GM12878 (cell line): ENCODE data around the gene ZBTB7B. TPM values are rescaled to one million over a fixed set of nuclear protein-coding genes. Genes with fewer than 3 reads are reported as not detected.

Source experiments
- ATAC-seq: fragments of 200-7000 bp; cut with Tn5 transposase; 3 replicates; pipeline ENCODE4 v1.9.1; 2020; ENCODE audit warnings: mild to moderate bottlenecking, moderate library complexity
- BruUV-seq: library from RNA; stranded (reverse); fragments of 400-500 nt; replicated peaks from 2 replicates; lab custom pipeline; 2021; lab: Mats Ljungman, UMichigan
- CTCF ChIA-PET: fragments of 300-600 bp; sonication (Branson Sonifier 250); formaldehyde crosslinking; extraction: SDS; loops from one replicate; lab custom pipeline; 2021; ENCODE audit warnings: inconsistent platforms; lab: Yijun Ruan, JAX
- POLR2A ChIA-PET: fragments of 350-600 bp; formaldehyde crosslinking; extraction: SDS; loops from one replicate; lab custom pipeline; 2021; ENCODE audit warnings: inconsistent platforms; lab: Charles Lee
- RAD21 ChIA-PET: fragments of 300-600 bp; sonication (Branson Sonifier 250); formaldehyde crosslinking; loops from one replicate; lab custom pipeline; 2023; ENCODE audit warnings: antibody characterized with exemption; ENCODE audit not compliant: unreplicated experiment; lab: Charles Lee
- SMC1A ChIA-PET: fragments of 300-600 bp; sonication (Branson Sonifier 250); formaldehyde crosslinking; loops from one replicate; lab custom pipeline; 2023; ENCODE audit not compliant: unreplicated experiment, uncharacterized antibody; lab: Charles Lee
- DNase-seq: peaks from one replicate; pipeline ENCODE4 v3.0.0-alpha.2; 2011; ENCODE audit warnings: low read depth, low spot score
- FAIRE-seq: peaks from 3 replicates; lab custom pipeline; 2011; peaks lifted over from hg19 to GRCh38; lab: Jason Lieb, UNC
- H2AFZ ChIP-seq: 2 replicates; pipeline ENCODE4 v1.6.0; 2011; ENCODE audit warnings: low read depth, low read length, control low read depth; ENCODE audit not compliant: control insufficient read depth
- H3K27ac ChIP-seq: 2 replicates; pipeline ENCODE4 v1.5.1; 2011; ENCODE audit warnings: control low read depth; ENCODE audit not compliant: control insufficient read depth, insufficient read depth
- H3K27me3 ChIP-seq, 2 experiments: replicated peaks in 1 of 2; 2 replicates each; pipeline versions ENCODE4 v1.6.0 to v1.6.1; 2011; ENCODE audit warnings: low read length in 1 of 2; ENCODE audit not compliant: control insufficient read depth in 2 of 2, insufficient read depth in 2 of 2
- H3K36me3 ChIP-seq, 2 experiments: 2 replicates each; pipeline ENCODE4 v1.5.1; 2011; ENCODE audit warnings: low read length in 1 of 2; ENCODE audit not compliant: control insufficient read depth in 2 of 2, insufficient read depth in 2 of 2
- H3K4me1 ChIP-seq: 2 replicates; pipeline ENCODE4 v1.6.1; 2011; ENCODE audit warnings: mild to moderate bottlenecking, low read length, moderate library complexity, mixed read lengths; ENCODE audit not compliant: control insufficient read depth, insufficient read depth
- H3K4me2 ChIP-seq: 2 replicates; pipeline ENCODE4 v1.6.0; 2011; ENCODE audit warnings: control low read depth; ENCODE audit not compliant: control insufficient read depth, insufficient read depth
- H3K4me3 ChIP-seq: fragments of 200-600 bp; sonication (generic); 2 replicates; pipeline ENCODE4 v1.5.1; 2016
- H3K79me2 ChIP-seq: 2 replicates; pipeline ENCODE4 v1.6.0; 2011; ENCODE audit warnings: low read length; ENCODE audit not compliant: control insufficient read depth, insufficient read depth
- H3K9ac ChIP-seq: 2 replicates; pipeline ENCODE4 v1.8.0; 2011; ENCODE audit warnings: low read length, control low read depth, mixed read lengths; ENCODE audit not compliant: control insufficient read depth, insufficient read depth
- H3K9me3 ChIP-seq: replicated peaks from 3 replicates; pipeline ENCODE4 v1.5.1; 2011; ENCODE audit warnings: mild to moderate bottlenecking, low read length; ENCODE audit not compliant: control insufficient read depth, insufficient read depth
- H4K20me1 ChIP-seq: 2 replicates; pipeline ENCODE4 v1.6.0; 2011; ENCODE audit not compliant: control insufficient read depth, insufficient read depth
- BMI1 ChIP-seq: fragments of 450-650 bp; IDR thresholded peaks from 2 replicates; pipeline ENCODE4 v1.6.1; 2016; ENCODE audit warnings: mild to moderate bottlenecking, moderate library complexity, borderline replicate concordance
- EGR1 ChIP-seq, 2 experiments: IDR thresholded peaks; 1 replicate in 1 of 2; 2 replicates in 1 of 2; pipeline ENCODE4 v1.6.1; 2011 to 2012; ENCODE audit warnings: low read depth in 2 of 2, low read length in 2 of 2, borderline replicate concordance in 1 of 2, mild to moderate bottlenecking in 1 of 2, moderate library complexity in 1 of 2
- GABPA ChIP-seq: IDR thresholded peaks from 2 replicates; pipeline ENCODE4 v1.6.1; 2014; ENCODE audit warnings: antibody characterized with exemption, low read depth, mild to moderate bottlenecking, inconsistent platforms
- GATAD2B ChIP-seq: fragments of 450-650 bp; conservative IDR thresholded peaks from 2 replicates; pipeline ENCODE4 v1.6.1; 2017; ENCODE audit warnings: low read depth, mild to moderate bottlenecking, moderate library complexity
- IKZF2 ChIP-seq, 2 experiments: fragments of 450-650 bp; IDR thresholded peaks; 2 replicates each; pipeline ENCODE4 v1.6.1; 2017; ENCODE audit warnings: mild to moderate bottlenecking in 2 of 2, moderate library complexity in 2 of 2
- IRF4 ChIP-seq: IDR thresholded peaks from 2 replicates; pipeline ENCODE4 v1.6.1; 2011; ENCODE audit warnings: low read depth, low read length
- KLF5 ChIP-seq: fragments of 450-650 bp; IDR thresholded peaks from 2 replicates; pipeline ENCODE4 v1.6.1; 2014; ENCODE audit warnings: mild to moderate bottlenecking; ENCODE audit not compliant: partially characterized antibody
- SP1 ChIP-seq: IDR thresholded peaks from one replicate; pipeline ENCODE4 v1.6.1; 2011; ENCODE audit warnings: low read depth, low read length
- SUPT20H ChIP-seq: IDR thresholded peaks from 2 replicates; pipeline ENCODE4 v1.6.1; 2011; ENCODE audit warnings: low read depth, mild to moderate bottlenecking, low read length, moderate library complexity, borderline replicate concordance; ENCODE audit not compliant: control insufficient read depth
- TCF12 ChIP-seq: IDR thresholded peaks from 2 replicates; pipeline ENCODE4 v1.6.1; 2011; ENCODE audit warnings: low read depth, mild to moderate bottlenecking, low read length
- ZNF217 ChIP-seq: fragments of 450-650 bp; IDR thresholded peaks from 2 replicates; pipeline ENCODE4 v1.6.1; 2017; ENCODE audit warnings: antibody characterized with exemption, mild to moderate bottlenecking
- ZSCAN29 ChIP-seq: fragments of 450-650 bp; IDR thresholded peaks from 2 replicates; pipeline ENCODE4 v1.6.1; 2017; ENCODE audit warnings: mild to moderate bottlenecking, moderate library complexity
- whole genome bisulfite sequencing: methylation state at CpG from one replicate; pipeline ENCODE4 v1.1.6; 2016; ENCODE audit warnings: low lambda C conversion rate; ENCODE audit not compliant: insufficient replicate concordance, insufficient coverage; ENCODE audit errors: missing lambda C conversion rate; 5-methylcytosine and 5-hydroxymethylcytosine counted together
- in situ Hi-C: fragments of 300-500 bp; cut with MboI; formaldehyde crosslinking; loops from 9 replicates; pipeline ENCODE4 v1.14.3; 2018; ENCODE audit warnings: mixed read lengths
- intact Hi-C: fragments of 100-400 bp; cut with micrococcal nuclease; formaldehyde crosslinking; loops from one replicate; pipeline ENCODE4 v1.14.2; 2022; ENCODE audit not compliant: unreplicated experiment
- polyA plus RNA-seq, 11 experiments: library from polyadenylated mRNA; depleted of rRNA in 4 of 11; unstranded in 6 of 11; stranded (reverse) in 5 of 11; fragments of >200 nt; fragmentation: Nextera tagmentation in 4 of 11; fragmentation: Illumina TruSeq in 1 of 11; extraction: Ambion mirVana in 4 of 11; extraction: Trizol in 1 of 11; gene quantifications; 1 replicate in 1 of 11; 2 replicates in 10 of 11; pipeline versions ENCODE4 v1.2.1 to v1.2.3, GENCODE V29; 2011 to 2016; ENCODE audit warnings: inconsistent platforms in 2 of 11, missing spikeins in 2 of 11, low read depth in 1 of 11
- total RNA-seq, 4 experiments: library from RNA; depleted of rRNA in 3 of 4; stranded (reverse); fragments of >200 nt in 3 of 4; fragmentation: Illumina TruSeq in 1 of 4; extraction: Trizol in 1 of 4; gene quantifications; 2 replicates each; pipeline versions ENCODE4 v1.2.1 to v1.2.3, GENCODE V29; 2013 to 2021
- TF ChIP-seq, protein P1 (sequence below): IDR thresholded peaks from 2 replicates; pipeline ENCODE4 v1.6.1; 2012; ENCODE audit warnings: low read depth, low read length, improper control_type of control experiment
- TF ChIP-seq, protein P2 (sequence below): fragments of 450-650 bp; IDR thresholded peaks from 2 replicates; pipeline ENCODE4 v1.6.1; 2017; ENCODE audit warnings: mild to moderate bottlenecking, moderate library complexity
- TF ChIP-seq, protein P3 (sequence below): IDR thresholded peaks from 2 replicates; pipeline ENCODE4 v1.6.1; 2012; ENCODE audit warnings: low read depth, low read length, improper control_type of control experiment

Gene ZBTB7B
- total and polyA plus RNA-seq, 10 of the 15 experiments (the other 5 are each of a cell fraction or from before 2014, with no cell fraction given) = 0.11 to 44.9 (median 11.3) TPM

DNA sequence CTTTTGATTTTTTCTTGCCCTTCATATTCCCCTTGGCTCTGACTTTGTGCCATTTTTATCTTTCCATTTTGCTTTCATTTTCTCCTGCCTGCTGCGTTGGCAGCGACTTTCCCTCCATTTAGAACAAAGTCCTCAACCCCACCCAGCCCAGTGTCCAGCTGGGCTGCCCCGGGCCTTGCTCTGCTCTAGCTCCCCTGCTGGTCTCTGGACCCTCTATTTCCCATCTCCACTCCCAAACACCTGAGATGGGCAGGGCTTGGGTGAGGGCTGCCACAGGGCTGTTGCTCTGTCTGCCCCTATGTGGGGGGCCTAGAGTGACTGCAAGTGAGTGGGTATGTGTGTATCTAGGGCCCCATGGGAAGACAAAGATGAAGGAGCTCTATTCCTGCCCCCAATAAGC is 41.2 kb downstream of the ZBTB7B start:
- SMC1A ChIA-PET = interaction anchor here (1.7 to 3.0 kb wide), 3 partner anchors 16 to 42 kb away, joined by 12 to 17 read pairs (median 13); no protein-coding TSS in a partner anchor
- WGBS = 25% methylated on average over 3 of the region's 3 CpGs
- in situ Hi-C loops = no loop called here
- POLR2A ChIA-PET = interaction anchor here (0.5 to 1.8 kb wide), 5 partner anchors 9 to 41 kb away, joined by 3 to 4 read pairs (median 3); no protein-coding TSS in a partner anchor
- H3K27me3 ChIP-seq = peaks cover 2 to 3% of the 10 kb centered on the region in 2 experiments; a peak in 2 of 4 replicates
- no peaks in the 10 kb centered on the region for H3K4me1 ChIP-seq
- CTCF ChIA-PET = interaction anchor here (0.7 to 6.1 kb wide), 25 partner anchors 14 to 405 kb away, joined by 3 to 121 read pairs (median 4); partner anchors contain the start of genes KRTCAP2 and LENEP
- FAIRE-seq (no peak), ATAC-seq (no peak), DNase-seq (no peak)
- H4K20me1 ChIP-seq = no peaks in the 10 kb centered on the region
- H2AFZ ChIP-seq = no peak overlapping the region
- H3K4me3 ChIP-seq = no peak overlapping the region
- no peaks in the 10 kb centered on the region for H3K36me3 ChIP-seq
- RAD21 ChIA-PET = interaction anchor here (0.6 to 3.6 kb wide), 11 partner anchors 9 to 484 kb away, joined by 3 to 16 read pairs (median 5); partner anchors contain the start of gene PYGO2
- H3K9me3 ChIP-seq = no peaks in the 10 kb centered on the region
- H3K9ac ChIP-seq = no peak overlapping the region
- intact Hi-C loops = no loop called here
- no peaks in the 10 kb centered on the region for H3K79me2 ChIP-seq
- no peak overlapping the region for H3K4me2 ChIP-seq
- no peak overlapping the region for H3K27ac ChIP-seq
- no TSS peak for BruUV-seq
- TF ChIP-seq EGR1 (IDR thresholded peaks at IDR 0.05; ENCODE audit: borderline replicate concordance in 1 of 2, low read depth in 2 of 2, low read length in 2 of 2) (no peak), IRF4 (no peak), KLF5 (no peak), TCF12 (no peak), ZSCAN29 (no peak), SUPT20H (no peak), BMI1 (no peak), ZNF217 (no peak), GATAD2B (no peak), IKZF2 (IDR thresholded peaks at IDR 0.05) (no peak), GABPA (no peak), SP1 (no peak)
- TF ChIP-seq, protein P1, sequence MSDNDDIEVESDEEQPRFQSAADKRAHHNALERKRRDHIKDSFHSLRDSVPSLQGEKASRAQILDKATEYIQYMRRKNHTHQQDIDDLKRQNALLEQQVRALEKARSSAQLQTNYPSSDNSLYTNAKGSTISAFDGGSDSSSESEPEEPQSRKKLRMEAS = no peak
- TF ChIP-seq, protein P2, sequence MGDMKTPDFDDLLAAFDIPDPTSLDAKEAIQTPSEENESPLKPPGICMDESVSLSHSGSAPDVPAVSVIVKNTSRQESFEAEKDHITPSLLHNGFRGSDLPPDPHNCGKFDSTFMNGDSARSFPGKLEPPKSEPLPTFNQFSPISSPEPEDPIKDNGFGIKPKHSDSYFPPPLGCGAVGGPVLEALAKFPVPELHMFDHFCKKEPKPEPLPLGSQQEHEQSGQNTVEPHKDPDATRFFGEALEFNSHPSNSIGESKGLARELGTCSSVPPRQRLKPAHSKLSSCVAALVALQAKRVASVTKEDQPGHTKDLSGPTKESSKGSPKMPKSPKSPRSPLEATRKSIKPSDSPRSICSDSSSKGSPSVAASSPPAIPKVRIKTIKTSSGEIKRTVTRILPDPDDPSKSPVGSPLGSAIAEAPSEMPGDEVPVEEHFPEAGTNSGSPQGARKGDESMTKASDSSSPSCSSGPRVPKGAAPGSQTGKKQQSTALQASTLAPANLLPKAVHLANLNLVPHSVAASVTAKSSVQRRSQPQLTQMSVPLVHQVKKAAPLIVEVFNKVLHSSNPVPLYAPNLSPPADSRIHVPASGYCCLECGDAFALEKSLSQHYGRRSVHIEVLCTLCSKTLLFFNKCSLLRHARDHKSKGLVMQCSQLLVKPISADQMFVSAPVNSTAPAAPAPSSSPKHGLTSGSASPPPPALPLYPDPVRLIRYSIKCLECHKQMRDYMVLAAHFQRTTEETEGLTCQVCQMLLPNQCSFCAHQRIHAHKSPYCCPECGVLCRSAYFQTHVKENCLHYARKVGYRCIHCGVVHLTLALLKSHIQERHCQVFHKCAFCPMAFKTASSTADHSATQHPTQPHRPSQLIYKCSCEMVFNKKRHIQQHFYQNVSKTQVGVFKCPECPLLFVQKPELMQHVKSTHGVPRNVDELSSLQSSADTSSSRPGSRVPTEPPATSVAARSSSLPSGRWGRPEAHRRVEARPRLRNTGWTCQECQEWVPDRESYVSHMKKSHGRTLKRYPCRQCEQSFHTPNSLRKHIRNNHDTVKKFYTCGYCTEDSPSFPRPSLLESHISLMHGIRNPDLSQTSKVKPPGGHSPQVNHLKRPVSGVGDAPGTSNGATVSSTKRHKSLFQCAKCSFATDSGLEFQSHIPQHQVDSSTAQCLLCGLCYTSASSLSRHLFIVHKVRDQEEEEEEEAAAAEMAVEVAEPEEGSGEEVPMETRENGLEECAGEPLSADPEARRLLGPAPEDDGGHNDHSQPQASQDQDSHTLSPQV = no peak
- TF ChIP-seq, protein P3, sequence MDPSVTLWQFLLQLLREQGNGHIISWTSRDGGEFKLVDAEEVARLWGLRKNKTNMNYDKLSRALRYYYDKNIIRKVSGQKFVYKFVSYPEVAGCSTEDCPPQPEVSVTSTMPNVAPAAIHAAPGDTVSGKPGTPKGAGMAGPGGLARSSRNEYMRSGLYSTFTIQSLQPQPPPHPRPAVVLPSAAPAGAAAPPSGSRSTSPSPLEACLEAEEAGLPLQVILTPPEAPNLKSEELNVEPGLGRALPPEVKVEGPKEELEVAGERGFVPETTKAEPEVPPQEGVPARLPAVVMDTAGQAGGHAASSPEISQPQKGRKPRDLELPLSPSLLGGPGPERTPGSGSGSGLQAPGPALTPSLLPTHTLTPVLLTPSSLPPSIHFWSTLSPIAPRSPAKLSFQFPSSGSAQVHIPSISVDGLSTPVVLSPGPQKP = no peak
